ENCODE data around the gene ZNF587. TPM values are rescaled to one million over a fixed set of nuclear protein-coding genes. Genes with fewer than 3 reads are reported as not detected.
"Not testable (repeated sequence)": the region's sequence is repeated elsewhere in the genome, so short reads cannot be mapped to it uniquely, and the experiment has no call there.

ZNF587 gene
- polyA plus RNA-seq, 1 donor from 2014 or later = 10.5 TPM

DNA sequence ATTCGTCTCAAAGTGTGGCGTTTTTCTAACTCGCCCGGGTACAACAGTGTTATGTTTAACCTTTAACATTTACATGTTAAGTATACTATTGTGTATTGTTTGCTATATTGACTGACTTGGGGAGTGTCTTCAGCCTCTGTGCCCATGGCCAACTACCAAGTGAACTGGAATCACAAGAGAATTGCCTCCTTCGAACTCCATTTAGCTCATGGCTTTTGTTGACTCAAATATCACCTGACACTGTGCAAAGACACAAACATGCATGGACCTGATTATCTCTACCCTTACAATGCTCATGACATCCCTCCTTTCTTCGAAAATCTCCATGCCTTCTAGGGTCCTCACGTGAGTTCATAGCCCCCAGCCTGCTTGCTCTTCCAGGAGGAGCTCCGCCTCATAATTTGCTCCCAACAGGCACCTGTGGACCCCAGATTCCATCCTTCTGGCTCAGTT, 38.5 kb downstream of the ZNF587 start:
- peak overlapping the region in 2 of 3 donors; percentile 69 to 91 for H3K27ac Mint-ChIP-seq
- H3K36me3 Mint-ChIP-seq = peaks cover 16% of the 10 kb centered on the region
- peaks cover 4 to 10% (median 8%) of the 10 kb centered on the region in 3 donors for H3K9me3 Mint-ChIP-seq
- H3K4me1 Mint-ChIP-seq = peaks cover 13 to 27% (median 25%) of the 10 kb centered on the region in 3 donors
- H3K27me3 Mint-ChIP-seq = no peaks in the 10 kb centered on the region
- peak overlapping the region; percentile 90 to 95 (median 92) for H3K4me3 Mint-ChIP-seq

DNA sequence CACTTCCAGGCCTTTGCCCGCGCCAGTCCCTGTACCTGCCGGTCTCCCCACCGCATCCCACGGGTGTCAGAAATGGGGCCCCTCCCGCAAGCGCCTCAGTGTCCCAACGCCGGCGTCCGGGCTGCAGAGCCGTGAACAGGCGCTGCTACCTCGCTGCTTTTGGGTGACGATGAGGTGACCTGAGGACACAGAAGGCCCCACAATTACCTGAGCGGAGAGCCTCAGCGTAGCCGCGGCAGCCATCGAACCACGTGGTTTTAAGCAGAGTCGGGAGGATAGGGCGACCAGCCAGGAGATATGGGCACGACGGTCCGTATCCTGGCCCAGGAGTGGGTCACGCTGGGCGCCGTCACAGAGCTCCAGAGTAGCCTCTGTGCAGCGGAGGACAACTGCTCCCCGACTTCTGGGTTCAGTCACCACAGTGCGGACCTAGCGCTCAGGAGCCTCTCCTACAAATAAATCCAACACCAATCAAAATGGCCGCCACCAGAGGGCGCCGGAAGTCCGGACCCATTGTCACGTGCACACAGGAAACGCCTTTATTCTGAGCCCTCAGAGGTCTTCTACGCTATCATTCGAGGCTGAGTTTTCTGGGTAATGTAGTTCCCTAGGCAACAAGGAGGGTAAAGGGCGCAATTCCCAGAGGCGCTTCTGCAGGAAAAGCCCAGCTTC, 39.0 kb downstream of the ZNF587 start, which contains the start of gene ZNF814:
Gene ZNF814, minus strand, starts transcription at position 478 of the 672 bp plus-strand sequence. Its CDS starts 235 bp downstream, at position 243.
- Mint-ChIP-seq H3K36me3 (peaks cover 16% of the 10 kb centered on the region), H3K9me3 (peaks cover 4 to 10% (median 8%) of the 10 kb centered on the region in 3 donors), H3K4me1 (peaks cover 13 to 27% (median 25%) of the 10 kb centered on the region in 3 donors), H3K27me3 (no peaks in the 10 kb centered on the region), H3K27ac (peak within 1 kb of the TSS; percentile 69 to 91 (median 88)), H3K4me3 (peak within 1 kb of the TSS; percentile 90 to 95 (median 92))

DNA sequence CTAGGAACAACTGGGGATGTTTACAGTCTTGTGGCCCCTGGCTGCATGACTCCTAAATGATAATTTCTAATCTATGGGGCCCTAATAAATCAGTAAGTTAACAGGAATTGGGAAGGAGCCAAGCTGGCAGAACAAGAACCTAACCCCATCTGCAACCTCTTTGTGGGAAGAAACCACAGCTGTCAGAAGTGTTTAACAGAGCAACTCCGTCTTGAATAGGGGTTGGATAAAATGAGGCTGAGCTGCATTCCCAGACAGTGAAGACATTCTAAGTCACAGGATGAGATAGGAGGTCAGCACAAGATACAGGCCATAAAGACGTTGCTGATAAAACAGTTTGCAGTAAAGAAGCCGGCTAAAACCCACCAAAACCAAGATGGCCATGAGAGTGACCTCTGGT, 41.0 kb downstream of the ZNF587 start:
- not testable (repeated sequence) for H3K27me3 Mint-ChIP-seq, H3K9me3 Mint-ChIP-seq, H3K27ac Mint-ChIP-seq
- Mint-ChIP-seq H3K4me3 (peak overlapping the region in 2 of 4 donors; percentile 48 to 83), H3K4me1 (peaks cover 13 to 22% (median 19%) of the 10 kb centered on the region in 3 donors), H3K36me3 (peaks cover 11% of the 10 kb centered on the region)

DNA sequence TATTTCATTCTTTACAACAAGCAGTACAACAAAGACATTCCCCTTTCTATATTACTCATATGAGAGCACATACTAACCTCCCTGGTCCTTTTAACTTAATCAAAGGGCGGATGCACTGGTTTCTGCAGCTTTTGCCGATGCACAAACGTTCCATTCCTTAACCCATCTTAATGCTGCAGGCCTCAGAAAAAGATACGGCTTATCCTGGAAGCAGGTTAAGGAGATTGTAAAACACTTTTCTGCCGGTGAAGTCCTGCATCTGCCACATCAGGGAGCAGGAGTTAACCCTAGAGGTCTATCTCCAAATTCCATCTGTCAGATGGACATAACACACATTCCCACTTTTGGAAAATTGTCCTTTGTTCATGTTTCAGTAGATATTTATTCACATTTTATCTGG, 50.7 kb downstream of the ZNF587 start:
- H3K4me1 Mint-ChIP-seq = peaks cover 5 to 10% (median 9%) of the 10 kb centered on the region in 3 donors
- no peak overlapping the region for H3K4me3 Mint-ChIP-seq
- no peaks in the 10 kb centered on the region for H3K36me3 Mint-ChIP-seq
- H3K27ac Mint-ChIP-seq = no peak overlapping the region
- no peaks in the 10 kb centered on the region for H3K9me3 Mint-ChIP-seq
- H3K27me3 Mint-ChIP-seq = no peaks in the 10 kb centered on the region

DNA sequence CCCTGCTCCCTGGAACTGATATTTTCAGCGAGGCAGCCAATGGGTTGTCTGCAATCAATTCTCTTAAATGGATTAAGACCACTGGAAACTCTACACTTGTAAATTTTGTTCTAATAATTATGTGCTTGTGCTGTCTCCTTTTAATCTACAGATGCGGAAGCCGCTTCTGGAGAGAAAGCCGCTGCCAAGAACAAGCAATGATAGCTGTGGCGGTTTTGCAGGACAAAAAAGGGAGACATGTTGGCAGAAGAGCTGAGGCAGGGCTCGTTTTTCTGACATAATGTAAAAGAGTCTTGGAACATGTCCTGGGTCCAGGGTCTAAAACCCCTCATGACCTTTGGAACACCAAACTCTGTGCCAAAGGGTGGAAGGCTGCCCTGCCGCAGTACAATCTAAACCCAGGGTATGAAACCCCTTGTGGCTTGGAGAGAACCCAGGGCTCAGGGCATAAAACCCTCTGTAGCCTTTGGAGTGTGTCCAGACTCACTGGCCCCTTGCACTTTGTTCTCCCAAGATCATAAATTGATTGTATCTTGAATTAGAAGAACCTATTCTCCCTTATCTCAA, 54.0 kb downstream of the ZNF587 start:
- H3K36me3 Mint-ChIP-seq = peaks cover 10% of the 10 kb centered on the region

DNA sequence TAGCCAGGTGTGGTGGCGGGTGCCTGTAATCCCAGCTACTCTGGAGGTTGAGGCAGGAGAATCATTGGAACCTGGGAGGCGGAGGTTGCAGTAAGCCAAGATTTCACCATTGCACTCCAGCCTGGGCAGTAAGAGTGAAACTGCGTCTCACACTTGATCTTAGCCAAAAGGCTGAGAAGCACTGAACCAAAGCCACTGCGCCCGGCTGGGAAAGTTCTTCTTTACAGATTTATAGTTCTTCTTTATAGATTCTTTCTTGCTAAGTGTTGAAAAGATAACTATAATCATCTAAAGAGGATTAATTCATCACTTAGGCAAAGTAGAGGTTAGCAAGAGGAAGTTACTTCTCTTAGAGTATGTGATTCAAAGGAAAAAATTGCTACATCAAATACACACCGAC, 55.6 kb downstream of the ZNF587 start:
- Mint-ChIP-seq H3K27me3 (no peaks in the 10 kb centered on the region), H3K4me3 (peak overlapping the region in 3 of 4 donors; percentile 6 to 72 (median 49)), H3K9me3 (no peaks in the 10 kb centered on the region), H3K4me1 (peaks cover 11 to 18% (median 11%) of the 10 kb centered on the region in 3 donors), H3K36me3 (peaks cover 13% of the 10 kb centered on the region), H3K27ac (peak overlapping the region; percentile 32 to 79 (median 40))

More for the DNA sequence above, 54.0 kb downstream of the ZNF587 start:
- no peaks in the 10 kb centered on the region for H3K27me3 Mint-ChIP-seq
- no peaks in the 10 kb centered on the region for H3K9me3 Mint-ChIP-seq
- H3K27ac Mint-ChIP-seq = no peak overlapping the region
- peaks cover 11 to 18% (median 11%) of the 10 kb centered on the region in 3 donors for H3K4me1 Mint-ChIP-seq
- H3K4me3 Mint-ChIP-seq = no peak overlapping the region

DNA sequence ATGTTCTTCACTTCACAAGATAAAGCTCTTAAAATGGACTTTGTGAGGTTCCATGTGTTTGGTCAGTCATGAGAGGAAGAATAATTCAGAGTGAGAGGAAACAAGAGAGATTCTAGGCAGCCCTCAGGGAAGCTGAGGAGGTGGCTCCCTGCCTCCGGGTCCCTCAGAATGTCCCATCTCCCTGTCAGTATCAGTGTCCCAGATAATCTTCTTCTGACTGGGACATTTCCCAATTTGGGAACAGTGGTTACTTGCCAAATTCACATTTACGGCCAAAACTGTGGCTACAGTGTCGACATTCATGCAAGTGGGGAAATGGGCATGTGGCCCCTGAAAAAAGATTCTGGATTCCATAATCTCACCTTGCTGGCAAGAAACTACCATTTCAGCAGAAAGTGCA, 57.7 kb downstream of the ZNF587 start:
- H3K4me1 Mint-ChIP-seq = peaks cover 13 to 18% (median 13%) of the 10 kb centered on the region in 3 donors
- H3K27me3 Mint-ChIP-seq = no peaks in the 10 kb centered on the region
- peaks cover 0 to 3% (median 2%) of the 10 kb centered on the region in 3 donors for H3K9me3 Mint-ChIP-seq
- no peak overlapping the region for H3K4me3 Mint-ChIP-seq
- no peak overlapping the region for H3K27ac Mint-ChIP-seq
- H3K36me3 Mint-ChIP-seq = peaks cover 25% of the 10 kb centered on the region

DNA sequence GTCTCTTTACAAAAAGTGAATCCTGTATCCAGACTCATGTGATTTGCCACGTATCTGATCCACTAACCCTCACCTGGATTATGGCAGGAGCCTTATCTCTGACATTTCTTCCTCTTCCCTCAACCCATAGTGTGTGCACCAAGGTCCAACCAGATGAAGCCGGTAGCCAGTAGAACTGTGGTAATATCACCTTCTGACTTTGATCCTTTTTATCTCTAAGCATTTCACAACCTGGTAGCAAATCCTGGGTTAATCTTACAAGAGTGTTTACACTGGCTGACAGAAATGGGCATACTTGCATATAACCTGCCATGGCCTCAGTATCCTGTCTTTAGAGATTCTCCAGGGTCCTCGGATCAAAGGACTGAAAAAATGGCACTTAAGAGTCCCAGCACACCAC, 64.9 kb downstream of the ZNF587 start:
- Mint-ChIP-seq H3K36me3 (peaks cover 26% of the 10 kb centered on the region), H3K27me3 (no peaks in the 10 kb centered on the region), H3K27ac (peak overlapping the region in 2 of 3 donors; percentile 73 to 80), H3K9me3 (peaks cover 6 to 18% (median 11%) of the 10 kb centered on the region in 3 donors), H3K4me3 (peak overlapping the region; percentile 90 to 99 (median 96)), H3K4me1 (peaks cover 22 to 26% (median 23%) of the 10 kb centered on the region in 3 donors)

Other genes starting within 250 kb of the ZNF587 start
- gene ZNF530, start 250.0 kb upstream of the ZNF587 start, polyA plus RNA-seq = 5.0 TPM
- 13.5 TPM for gene ZNF134, start 235.6 kb upstream of the ZNF587 start, polyA plus RNA-seq
- 17.8 TPM for gene ZNF211, start 216.7 kb upstream of the ZNF587 start, polyA plus RNA-seq
- gene ZSCAN4, start 180.9 kb upstream of the ZNF587 start, polyA plus RNA-seq = not detected
- gene ZNF551, start 167.9 kb upstream of the ZNF587 start, polyA plus RNA-seq = 5.8 TPM
- gene ZNF154, start 140.7 kb upstream of the ZNF587 start, polyA plus RNA-seq = 5.0 TPM
- gene ZNF671, start 122.2 kb upstream of the ZNF587 start, polyA plus RNA-seq = 20.7 TPM
- 13.4 TPM for gene ZNF776, start 103.0 kb upstream of the ZNF587 start, polyA plus RNA-seq
- gene ZNF586, start 80.2 kb upstream of the ZNF587 start, polyA plus RNA-seq = 19.5 TPM
- gene ZNF552, start 34.9 kb upstream of the ZNF587 start, polyA plus RNA-seq = 6.8 TPM
- gene ZNF587B, start 19.6 kb upstream of the ZNF587 start, polyA plus RNA-seq = 3.2 TPM
- 37.1 TPM for gene ZNF814, start 39.2 kb downstream of the ZNF587 start, polyA plus RNA-seq
- 4.5 TPM for gene ZNF417, start 66.7 kb downstream of the ZNF587 start, polyA plus RNA-seq
- 6.0 TPM for gene ZNF418, start 85.5 kb downstream of the ZNF587 start, polyA plus RNA-seq
- gene ZNF256, start 97.8 kb downstream of the ZNF587 start, polyA plus RNA-seq = 7.8 TPM
- gene C19orf18, start 124.7 kb downstream of the ZNF587 start, polyA plus RNA-seq = not detected
- 9.1 TPM for gene ZNF606, start 153.0 kb downstream of the ZNF587 start, polyA plus RNA-seq
- gene ZSCAN1, start 184.2 kb downstream of the ZNF587 start, polyA plus RNA-seq = not detected
- gene ZNF135, start 209.4 kb downstream of the ZNF587 start, polyA plus RNA-seq = 1.0 TPM
- 23.2 TPM for gene ZSCAN18, start 248.4 kb downstream of the ZNF587 start, polyA plus RNA-seq

All from IgD-negative memory B cell (primary cell).